ENCODE measurements around the gene ZBTB46. TPM values are rescaled to one million over a fixed set of nuclear protein-coding genes. Genes with fewer than 3 reads are reported as not detected.
A peak's percentile ranks its signal among the peaks of the same experiment; 100 is the strongest.

The ZBTB46 gene
- total RNA-seq, 2 donors from 2014 or later = 0.21 to 0.72 TPM

- Mint-ChIP-seq H3K4me1 (peaks cover 12% of the 10 kb centered on the region), H3K27me3 (no peaks in the 10 kb centered on the region), H3K4me3 (peak overlapping the region; percentile 73), H3K36me3 (ENCODE audit: low read depth) (no peaks in the 10 kb centered on the region), H3K27ac (no peak overlapping the region)
- H3K9me3 ChIP-seq (ENCODE audit: control insufficient read depth, low read length, poor library complexity, severe bottlenecking) = no peaks in the 10 kb centered on the region
- ATAC-seq = no peak
- no peak for DNase-seq
Observed at GRCh38 chr20:63695424-63696305, 135.4 kb downstream of the ZBTB46 start.

- H3K4me1 Mint-ChIP-seq = peaks cover 10% of the 10 kb centered on the region
- H3K27me3 Mint-ChIP-seq = no peaks in the 10 kb centered on the region
- DNase-seq (no peak), ATAC-seq (no peak)
- H3K36me3 Mint-ChIP-seq (ENCODE audit: low read depth) = no peaks in the 10 kb centered on the region
- no peaks in the 10 kb centered on the region for H3K9me3 ChIP-seq (ENCODE audit: control insufficient read depth, low read length, poor library complexity, severe bottlenecking)
- H3K27ac Mint-ChIP-seq = no peak overlapping the region
- no peak overlapping the region for H3K4me3 Mint-ChIP-seq
Observed at GRCh38 chr20:63694584-63695423, 136.3 kb downstream of the ZBTB46 start.

- DNase-seq = no peak
Observed at GRCh38 chr20:63693733-63694583, 137.1 kb downstream of the ZBTB46 start.

More at GRCh38 chr20:63693733-63694583, 137.1 kb downstream of the ZBTB46 start:
- no peaks in the 10 kb centered on the region for H3K36me3 Mint-ChIP-seq (ENCODE audit: low read depth)
- H3K4me3 Mint-ChIP-seq = peak overlapping the region; percentile 58
- H3K4me1 Mint-ChIP-seq = peaks cover 8% of the 10 kb centered on the region
- no peaks in the 10 kb centered on the region for H3K27me3 Mint-ChIP-seq
- H3K9me3 ChIP-seq (ENCODE audit: control insufficient read depth, low read length, poor library complexity, severe bottlenecking) = no peaks in the 10 kb centered on the region
- ATAC-seq = no peak
- H3K27ac Mint-ChIP-seq = no peak overlapping the region

Other genes with a start within 250 kb of the ZBTB46 start
- 10 to 100 TPM; 17.3 to 21.0 TPM for gene GMEB2, start 204.2 kb downstream of the ZBTB46 start, total RNA-seq
- gene STMN3, start 177.8 kb downstream of the ZBTB46 start, total RNA-seq = 10 to 100 TPM; 51.0 to 67.4 TPM
- 10 to 100 TPM; 30.7 to 35.0 TPM for gene RTEL1, start 173.0 kb downstream of the ZBTB46 start, total RNA-seq
- not detected for gene TNFRSF6B, start 134.6 kb downstream of the ZBTB46 start, total RNA-seq
- 10 to 100 TPM; 44.0 to 53.2 TPM for gene ARFRP1, start 123.3 kb downstream of the ZBTB46 start, total RNA-seq
- 10 to 100 TPM; 35.0 to 39.8 TPM for gene ZGPAT, start 123.2 kb downstream of the ZBTB46 start, total RNA-seq
- gene LIME1, start 94.6 kb downstream of the ZBTB46 start, total RNA-seq = 100 to 1,000 TPM; 156 to 179 TPM
- 100 to 1,000 TPM in 1 of 2 donors, 10 to 100 TPM in 1; 98.1 to 103 TPM for gene SLC2A4RG, start 91.5 kb downstream of the ZBTB46 start, total RNA-seq
- gene ABHD16B, start 30.2 kb upstream of the ZBTB46 start, total RNA-seq = not detected
- 10 to 100 TPM; 26.9 to 29.9 TPM for gene TPD52L2, start 34.0 kb upstream of the ZBTB46 start, total RNA-seq
- gene DNAJC5, start 63.9 kb upstream of the ZBTB46 start, total RNA-seq = 10 to 100 TPM; 35.7 to 39.0 TPM
- 10 to 100 TPM; 41.6 to 42.5 TPM for gene UCKL1, start 125.2 kb upstream of the ZBTB46 start, total RNA-seq
- 10 to 100 TPM; 17.9 to 18.8 TPM for gene ZNF512B, start 138.7 kb upstream of the ZBTB46 start, total RNA-seq
- gene SAMD10, start 148.4 kb upstream of the ZBTB46 start, total RNA-seq = 10 to 100 TPM; 17.2 to 20.2 TPM
- 10 to 100 TPM; 63.8 to 64.9 TPM for gene PRPF6, start 149.9 kb upstream of the ZBTB46 start, total RNA-seq
- gene C20orf204, start 204.9 kb upstream of the ZBTB46 start, total RNA-seq = 10 to 100 TPM in 1 of 2 donors, 1 to 10 TPM in 1; 7.8 to 10.4 TPM
- not detected for gene SOX18, start 218.4 kb upstream of the ZBTB46 start, total RNA-seq
- 10 to 100 TPM; 20.0 to 21.0 TPM for gene TCEA2, start 231.9 kb upstream of the ZBTB46 start, total RNA-seq
- 10 to 100 TPM; 42.8 to 50.9 TPM for gene RGS19, start 248.3 kb upstream of the ZBTB46 start, total RNA-seq
- gene OPRL1, start 248.8 kb upstream of the ZBTB46 start, total RNA-seq = 1 to 10 TPM; 1.4 to 2.7 TPM

All from T-helper 17 cell (primary cell).